H1 (cell line): ENCODE results near the gene CDH19.
"Not testable (repeated sequence)": the region's sequence is repeated elsewhere in the genome, so short reads cannot be mapped to it uniquely, and the experiment has no call there.

Source experiments
- CHD2 ChIP-seq: IDR thresholded peaks from 2 replicates; pipeline ENCODE4 v1.6.1; 2012; ENCODE audit warnings: low read length, improper control_type of control experiment
- CTCF ChIP-seq, 3 experiments: IDR thresholded peaks; 1 replicate in 2 of 3; 2 replicates in 1 of 3; pipeline versions ENCODE4 v1.5.1 to v1.6.1; 2011; ENCODE audit warnings: low read length in 3 of 3, mild to moderate bottlenecking in 3 of 3, inconsistent platforms in 2 of 3, low read depth in 1 of 3, moderate library complexity in 1 of 3; ENCODE audit not compliant: insufficient read depth in 1 of 3; ENCODE audit errors: control extremely low read depth in 1 of 3
- EP300 ChIP-seq, 2 experiments: IDR thresholded peaks; 1 replicate in 1 of 2; 2 replicates in 1 of 2; pipeline ENCODE4 v1.6.1; 2011 to 2012; ENCODE audit warnings: low read depth in 2 of 2, low read length in 2 of 2, mild to moderate bottlenecking in 2 of 2, borderline replicate concordance in 1 of 2, inconsistent platforms in 1 of 2, moderate library complexity in 1 of 2
- EZH2 ChIP-seq: fragments of 200-600 bp; sonication (generic); IDR thresholded peaks from 2 replicates; pipeline ENCODE4 v1.7.1; 2012; ENCODE audit warnings: low read depth, mild to moderate bottlenecking, moderate library complexity, low read length, inconsistent platforms; ENCODE audit not compliant: severe bottlenecking
- FOSL1 ChIP-seq: IDR thresholded peaks from 2 replicates; pipeline ENCODE4 v1.6.1; 2011; ENCODE audit warnings: mild to moderate bottlenecking, low read depth, low read length, moderate library complexity; ENCODE audit not compliant: insufficient read depth
- JUN ChIP-seq: IDR thresholded peaks from 2 replicates; pipeline ENCODE4 v1.6.1; 2011; ENCODE audit warnings: low read depth, mild to moderate bottlenecking, improper control_type of control experiment, low read length
- JUND ChIP-seq: IDR thresholded peaks from 2 replicates; pipeline ENCODE4 v1.6.1; 2011; ENCODE audit warnings: mild to moderate bottlenecking, improper control_type of control experiment, low read length
- MAFK ChIP-seq: IDR thresholded peaks from 2 replicates; pipeline ENCODE4 v1.6.1; 2012; ENCODE audit warnings: low read depth, mild to moderate bottlenecking, improper control_type of control experiment, low read length
- POLR2A ChIP-seq, 2 experiments: IDR thresholded peaks; 1 replicate in 1 of 2; 2 replicates in 1 of 2; pipeline ENCODE4 v1.6.1; 2011; ENCODE audit warnings: low read depth in 2 of 2, low read length in 2 of 2, mild to moderate bottlenecking in 2 of 2; ENCODE audit errors: control extremely low read depth in 1 of 2
- POLR2AphosphoS5 ChIP-seq: IDR thresholded peaks from 2 replicates; pipeline ENCODE4 v1.6.1; 2011; ENCODE audit warnings: low read depth, low read length
- TAF1 ChIP-seq: IDR thresholded peaks from 2 replicates; pipeline ENCODE4 v1.6.1; 2011; ENCODE audit warnings: mild to moderate bottlenecking, low read depth, low read length
- TEAD4 ChIP-seq: IDR thresholded peaks from 2 replicates; pipeline ENCODE4 v1.6.1; 2012; ENCODE audit warnings: low read depth, low read length, inconsistent platforms, mixed read lengths
- YY1 ChIP-seq: IDR thresholded peaks from 2 replicates; pipeline ENCODE4 v1.6.1; 2011; ENCODE audit warnings: low read depth, mild to moderate bottlenecking, low read length

DNA sequence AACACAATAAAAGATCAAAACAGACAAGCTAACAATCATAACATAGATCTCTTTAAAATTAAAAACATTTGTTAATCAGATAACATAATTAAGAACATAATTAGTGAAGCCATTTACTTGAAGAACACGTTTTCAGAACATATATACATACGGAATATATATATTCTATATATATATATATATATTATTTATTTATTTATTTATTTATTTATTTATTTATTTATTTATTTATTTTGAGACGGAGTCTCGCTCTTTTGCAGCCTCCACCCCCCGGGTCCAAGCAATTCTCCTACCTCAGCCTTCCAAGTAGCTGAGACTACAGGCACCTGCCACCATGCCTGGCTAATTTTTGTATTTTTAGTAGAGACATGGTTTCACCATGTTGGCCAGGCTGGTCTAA lies 137.7 kb downstream of the CDH19 start:
- not testable (repeated sequence) for TF ChIP-seq CTCF (IDR thresholded peaks at IDR 0.05; ENCODE audit: control extremely low read depth in 1 of 3, insufficient read depth in 1 of 3, low read depth in 1 of 3, low read length in 3 of 3); JUN; TAF1; POLR2A (IDR thresholded peaks at IDR 0.05; ENCODE audit: control extremely low read depth in 1 of 2, low read depth in 2 of 2, low read length in 2 of 2); JUND; EZH2; FOSL1; EP300 (IDR thresholded peaks at IDR 0.05; ENCODE audit: borderline replicate concordance in 1 of 2, low read depth in 2 of 2, low read length in 2 of 2); YY1; MAFK; CHD2; POLR2AphosphoS5; TEAD4
